Activated B cell treated with CpG ODN at 0.5 μM for 24 hours (primary cell): ENCODE measurements around the gene IFNAR2. TPM values are rescaled to one million over a fixed set of nuclear protein-coding genes. Genes with fewer than 3 reads are reported as not detected.
"Not testable (repeated sequence)": the region's sequence is repeated elsewhere in the genome, so short reads cannot be mapped to it uniquely, and the experiment has no call there.

Source experiments
- ATAC-seq: fragments of 200-7000 bp; cut with Tn5 transposase; one replicate; pipeline ENCODE4 v1.10.0; 2021; ENCODE audit warnings: low read depth, mild to moderate bottlenecking, moderate library complexity
- CTCF ChIA-PET: fragments of 350-600 bp; sonication (Branson Sonifier 250); formaldehyde crosslinking; loops from one replicate; lab custom pipeline; 2021; ENCODE audit warnings: antibody characterized with exemption; lab: Charles Lee
- POLR2A ChIA-PET: fragments of 350-600 bp; sonication (Branson Sonifier 250); formaldehyde crosslinking; loops from one replicate; lab custom pipeline; 2021; ENCODE audit warnings: antibody characterized with exemption; lab: Charles Lee
- DNase-seq: peaks from one replicate; pipeline ENCODE4 v3.0.0; 2022
- H3K27ac Mint-ChIP-seq: one replicate; pipeline ENCODE4 v1.8.0; 2020; ENCODE audit warnings: mixed read lengths
- H3K27me3 Mint-ChIP-seq: one replicate; pipeline ENCODE4 v1.8.0; 2021; ENCODE audit warnings: mixed read lengths
- H3K36me3 Mint-ChIP-seq: one replicate; pipeline ENCODE4 v1.8.0; 2021; ENCODE audit warnings: low read depth, mixed read lengths
- H3K4me1 Mint-ChIP-seq: one replicate; pipeline ENCODE4 v1.8.0; 2021; ENCODE audit warnings: mixed read lengths
- H3K4me3 Mint-ChIP-seq: one replicate; pipeline ENCODE4 v1.8.0; 2020; ENCODE audit warnings: mild to moderate bottlenecking, mixed read lengths
- H3K9me3 Mint-ChIP-seq: one replicate; pipeline ENCODE4 v1.8.0; 2020; ENCODE audit warnings: mixed read lengths
- CTCF ChIP-seq: fragments of 200-600 bp; IDR thresholded peaks from one replicate; pipeline ENCODE4 v1.8.0; 2022; ENCODE audit warnings: antibody characterized with exemption, mild to moderate bottlenecking
- intact Hi-C: fragments of 100-400 bp; cut with micrococcal nuclease; formaldehyde crosslinking; loops from one replicate; pipeline ENCODE4 v1.15.1; 2024
- total RNA-seq: library from RNA; stranded (reverse); gene quantifications from 2 replicates; pipeline ENCODE4 v1.2.3, GENCODE V29; 2022

Gene IFNAR2
- total RNA-seq, 1 donor from 2014 or later: 29.2 TPM

- Mint-ChIP-seq H3K9me3 (no peaks in the 10 kb centered on the region), H3K27ac (peak overlapping the region; percentile 89), H3K36me3 (peaks cover 38% of the 10 kb centered on the region), H3K27me3 (no peaks in the 10 kb centered on the region), H3K4me1 (peaks cover 57% of the 10 kb centered on the region), H3K4me3 (peak overlapping the region; percentile 66)
- intact Hi-C loops: loop anchor here (1.0 to 2.0 kb wide), 3 partner anchors 8 to 34 kb away; partner anchors contain the start of gene IL10RB
- POLR2A ChIA-PET: interaction anchor here (0.6 to 2.5 kb wide), 8 partner anchors 11 to 123 kb away, joined by 3 to 14 read pairs (median 4); partner anchors contain the start of genes IFNAR1 and IL10RB
- no peak for TF ChIP-seq CTCF
- CTCF ChIA-PET: interaction anchor here (0.7 to 1.8 kb wide), 2 partner anchors 123 to 206 kb away, joined by 3 to 4 read pairs; no protein-coding TSS in a partner anchor
- ATAC-seq (peak; percentile 71), DNase-seq (no peak)
Measured at GRCh38 chr21:33238565-33239255, 9.0 kb downstream of the IFNAR2 start.

- intact Hi-C loops: loop anchor here (2.0 kb wide), 1 partner anchor 35 kb away; no protein-coding TSS in a partner anchor
- H3K27me3 Mint-ChIP-seq, ATAC-seq, DNase-seq, CTCF ChIA-PET, H3K9me3 Mint-ChIP-seq: not testable (repeated sequence)
- POLR2A ChIA-PET: interaction anchor here (0.9 to 2.5 kb wide), 3 partner anchors 12 to 81 kb away, joined by 3 to 9 read pairs (median 4); no protein-coding TSS in a partner anchor
- H3K4me1 Mint-ChIP-seq: peaks cover 58% of the 10 kb centered on the region
- H3K36me3 Mint-ChIP-seq: peaks cover 43% of the 10 kb centered on the region
- H3K27ac Mint-ChIP-seq: peak overlapping the region; percentile 89
- peak overlapping the region; percentile 44 for H3K4me3 Mint-ChIP-seq
Measured at GRCh38 chr21:33239559-33240127, 9.9 kb downstream of the IFNAR2 start.

- ChIA-PET CTCF (no interaction called here), POLR2A (no interaction called here)
- DNase-seq: no peak
Measured at GRCh38 chr21:33240404-33240803, 10.7 kb downstream of the IFNAR2 start.

GRCh38 chr21:33241846-33242245, 12.1 kb downstream of the IFNAR2 start:
- ChIA-PET POLR2A (interaction anchor here (0.7 kb wide), 1 partner anchor 34 kb away, joined by 11 read pairs; no protein-coding TSS in a partner anchor), CTCF (no interaction called here)
- H3K9me3 Mint-ChIP-seq: no peaks in the 10 kb centered on the region
- intact Hi-C loops: no loop called here
- H3K4me1 Mint-ChIP-seq: peaks cover 44% of the 10 kb centered on the region
- peaks cover 56% of the 10 kb centered on the region for H3K36me3 Mint-ChIP-seq
- ATAC-seq (no peak), DNase-seq (no peak)
- H3K27ac Mint-ChIP-seq: peak overlapping the region; percentile 46
- no peak overlapping the region for H3K4me3 Mint-ChIP-seq
- no peak for TF ChIP-seq CTCF
- no peaks in the 10 kb centered on the region for H3K27me3 Mint-ChIP-seq

More at GRCh38 chr21:33240404-33240803, 10.7 kb downstream of the IFNAR2 start:
- Mint-ChIP-seq H3K36me3 (peaks cover 49% of the 10 kb centered on the region), H3K4me3 (no peak overlapping the region), H3K27ac (peak overlapping the region; percentile 10), H3K4me1 (peaks cover 55% of the 10 kb centered on the region), H3K9me3 (no peaks in the 10 kb centered on the region), H3K27me3 (no peaks in the 10 kb centered on the region)
- TF ChIP-seq CTCF: no peak
- ATAC-seq: no peak
- intact Hi-C loops: no loop called here

- POLR2A ChIA-PET: interaction anchor here (1.3 kb wide), 1 partner anchor 82 kb away, joined by 3 read pairs; the partner anchor contains the start of gene IFNAR1
- H3K27ac Mint-ChIP-seq, DNase-seq, CTCF ChIA-PET, H3K27me3 Mint-ChIP-seq, ATAC-seq, H3K4me3 Mint-ChIP-seq, H3K9me3 Mint-ChIP-seq, intact Hi-C loops: not testable (repeated sequence)
- peaks cover 59% of the 10 kb centered on the region for H3K36me3 Mint-ChIP-seq
- peaks cover 39% of the 10 kb centered on the region for H3K4me1 Mint-ChIP-seq
Measured at GRCh38 chr21:33242846-33243245, 13.1 kb downstream of the IFNAR2 start.
